Neural progenitor cell (in vitro differentiated cells): Measurements from ENCODE around the gene FLACC1. TPM values are rescaled to one million over a fixed set of nuclear protein-coding genes. Genes with fewer than 3 reads are reported as not detected.

ENCODE experiments used
- DNase-seq: peaks from one replicate; pipeline ENCODE4 v3.0.0-alpha.2; 2016; ENCODE audit warnings: low spot score
- H2AFZ ChIP-seq: fragments of 200-600 bp; sonication (generic); replicated peaks from 2 replicates; pipeline ENCODE4 v1.6.1; 2016; ENCODE audit warnings: antibody characterized with exemption
- H3F3A ChIP-seq: fragments of 200-600 bp; sonication (generic); 2 replicates; pipeline ENCODE4 v1.6.1; 2016; ENCODE audit warnings: antibody characterized with exemption, low read depth
- H3K27ac ChIP-seq: fragments of 200-600 bp; sonication (generic); 2 replicates; pipeline ENCODE4 v1.5.1; 2016; ENCODE audit warnings: mild to moderate bottlenecking
- H3K27me3 ChIP-seq: fragments of 200-600 bp; sonication (generic); 2 replicates; pipeline ENCODE4 v1.6.1; 2016; ENCODE audit warnings: mild to moderate bottlenecking, moderate library complexity
- H3K36me3 ChIP-seq: fragments of 200-600 bp; sonication (generic); 2 replicates; pipeline ENCODE4 v1.5.1; 2016
- H3K4me1 ChIP-seq: fragments of 200-600 bp; sonication (generic); 2 replicates; pipeline ENCODE4 v1.6.1; 2016; ENCODE audit warnings: mixed run types
- H3K4me2 ChIP-seq: fragments of 200-600 bp; sonication (generic); 2 replicates; pipeline ENCODE4 v1.6.1; 2016
- H3K4me3 ChIP-seq: fragments of 200-600 bp; sonication (generic); 2 replicates; pipeline ENCODE4 v1.5.1; 2016
- H3K79me2 ChIP-seq: fragments of 200-600 bp; sonication (generic); 2 replicates; pipeline ENCODE4 v1.6.1; 2016; ENCODE audit warnings: low read depth
- H3K9ac ChIP-seq: fragments of 200-600 bp; sonication (generic); 2 replicates; pipeline ENCODE4 v1.6.1; 2016
- H3K9me3 ChIP-seq: fragments of 200-600 bp; sonication (generic); 2 replicates; pipeline ENCODE4 v1.5.1; 2016; ENCODE audit warnings: low read depth
- H4K20me1 ChIP-seq: fragments of 200-600 bp; sonication (generic); 2 replicates; pipeline ENCODE4 v1.6.1; 2016; ENCODE audit warnings: low read depth
- H3K27ac Mint-ChIP-seq: 3 replicates; pipeline ENCODE4 v1.8.0; 2021; ENCODE audit warnings: mixed read lengths
- H3K27me3 Mint-ChIP-seq: 2 replicates; pipeline ENCODE4 v1.8.0; 2022; ENCODE audit warnings: low read depth, mild to moderate bottlenecking, inconsistent platforms, moderate library complexity, mixed read lengths; ENCODE audit not compliant: insufficient read depth
- H3K36me3 Mint-ChIP-seq: 3 replicates; pipeline ENCODE4 v1.8.0; 2021; ENCODE audit warnings: mixed read lengths
- H3K4me1 Mint-ChIP-seq: 3 replicates; pipeline ENCODE4 v1.8.0; 2021; ENCODE audit warnings: mixed read lengths
- H3K4me3 Mint-ChIP-seq: 3 replicates; pipeline ENCODE4 v1.8.0; 2021; ENCODE audit warnings: mild to moderate bottlenecking, moderate library complexity, mixed read lengths
- H3K9me3 Mint-ChIP-seq: 3 replicates; pipeline ENCODE4 v1.8.0; 2020; ENCODE audit warnings: mixed read lengths
- CTCF ChIP-seq: fragments of 200-600 bp; sonication (generic); IDR thresholded peaks from 2 replicates; pipeline ENCODE4 v1.5.1; 2017; ENCODE audit warnings: antibody characterized with exemption, mild to moderate bottlenecking
- EZH2 ChIP-seq: fragments of 200-600 bp; sonication (generic); IDR thresholded peaks from 2 replicates; pipeline ENCODE4 v1.6.1; 2017; ENCODE audit warnings: antibody characterized with exemption, mild to moderate bottlenecking, moderate library complexity
- EZH2phosphoT487 ChIP-seq: fragments of 200-600 bp; sonication (generic); IDR thresholded peaks from 2 replicates; pipeline ENCODE4 v1.6.1; 2017; ENCODE audit warnings: antibody characterized with exemption
- total RNA-seq: library from RNA; depleted of rRNA; stranded (reverse); fragments of >200 nt; gene quantifications from 2 replicates; pipeline ENCODE4 v1.2.3, GENCODE V29; 2015; ENCODE audit warnings: low replicate concordance

The FLACC1 gene
- not detected in 2 replicates for total RNA-seq

- Mint-ChIP-seq H3K36me3 (peaks cover under 1% of the 10 kb centered on the region), H3K9me3 (no peaks in the 10 kb centered on the region), H3K4me3 (no peak within 1 kb of the TSS), H3K4me1 (peaks cover 7% of the 10 kb centered on the region), H3K27ac (peak within 1 kb of the TSS; percentile 78), H3K27me3 (peaks cover 2% of the 10 kb centered on the region)
- H3K9me3 ChIP-seq = no peaks in the 10 kb centered on the region
- H4K20me1 ChIP-seq = no peaks in the 10 kb centered on the region
- H3K27ac ChIP-seq = no peak within 1 kb of the TSS
- no peaks in the 10 kb centered on the region for H3F3A ChIP-seq
- no peaks in the 10 kb centered on the region for H3K79me2 ChIP-seq
- no peaks in the 10 kb centered on the region for H3K27me3 ChIP-seq
- H3K9ac ChIP-seq = no peak within 1 kb of the TSS
- peak; percentile 65 for DNase-seq
- H3K36me3 ChIP-seq = no peaks in the 10 kb centered on the region
- H3K4me1 ChIP-seq = no peaks in the 10 kb centered on the region
- no peak within 1 kb of the TSS for H3K4me2 ChIP-seq
- TF ChIP-seq EZH2phosphoT487 = no peak
- TF ChIP-seq EZH2 = no peak
- TF ChIP-seq CTCF = no peak
- H2AFZ ChIP-seq = peak within 1 kb of the TSS; percentile 75
- H3K4me3 ChIP-seq = no peak within 1 kb of the TSS
Measured at GRCh38 chr2:201357221-201357620, at the start of gene FLACC1. Gene FLACC1, minus strand, starts transcription at chr2:201357345. Its CDS starts 5,941 bp downstream, at chr2:201351404.

GRCh38 chr2:201406077-201406662 lies 49.0 kb upstream of the FLACC1 start:
- no peak overlapping the region for H3K4me3 Mint-ChIP-seq
- no peaks in the 10 kb centered on the region for H3K36me3 ChIP-seq
- H3K4me2 ChIP-seq = no peak overlapping the region
- H3K9ac ChIP-seq = no peak overlapping the region
- H2AFZ ChIP-seq = no peak overlapping the region
- H3F3A ChIP-seq = no peaks in the 10 kb centered on the region
- H3K36me3 Mint-ChIP-seq = no peaks in the 10 kb centered on the region
- TF ChIP-seq CTCF = no peak
- no peak for TF ChIP-seq EZH2
- no peak for TF ChIP-seq EZH2phosphoT487
- H3K27ac Mint-ChIP-seq = no peak overlapping the region
- peaks cover 12% of the 10 kb centered on the region for H3K4me1 ChIP-seq
- H3K9me3 Mint-ChIP-seq = no peaks in the 10 kb centered on the region
- H3K4me3 ChIP-seq = no peak overlapping the region
- no peaks in the 10 kb centered on the region for H3K79me2 ChIP-seq
- no peaks in the 10 kb centered on the region for H3K27me3 Mint-ChIP-seq
- H3K9me3 ChIP-seq = no peaks in the 10 kb centered on the region
- peaks cover 4% of the 10 kb centered on the region for H3K4me1 Mint-ChIP-seq
- H4K20me1 ChIP-seq = no peaks in the 10 kb centered on the region
- no peak for DNase-seq
- no peak overlapping the region for H3K27ac ChIP-seq
- H3K27me3 ChIP-seq = no peaks in the 10 kb centered on the region

- H3K9ac ChIP-seq = no peak overlapping the region
- no peak for TF ChIP-seq EZH2
- TF ChIP-seq CTCF = no peak
- TF ChIP-seq EZH2phosphoT487 = no peak
- H3K4me3 Mint-ChIP-seq = no peak overlapping the region
Measured at GRCh38 chr2:201404699-201405280, 47.6 kb upstream of the FLACC1 start.

More at GRCh38 chr2:201404699-201405280, 47.6 kb upstream of the FLACC1 start:
- H3K4me1 Mint-ChIP-seq = peaks cover 4% of the 10 kb centered on the region
- H3K27ac ChIP-seq = no peak overlapping the region
- H3K36me3 Mint-ChIP-seq = no peaks in the 10 kb centered on the region
- H3K4me2 ChIP-seq = no peak overlapping the region
- no peaks in the 10 kb centered on the region for H3K79me2 ChIP-seq
- H3F3A ChIP-seq = no peaks in the 10 kb centered on the region
- H3K9me3 Mint-ChIP-seq = no peaks in the 10 kb centered on the region
- H3K4me1 ChIP-seq = peaks cover 12% of the 10 kb centered on the region
- no peaks in the 10 kb centered on the region for H3K9me3 ChIP-seq
- no peaks in the 10 kb centered on the region for H4K20me1 ChIP-seq
- H3K36me3 ChIP-seq = no peaks in the 10 kb centered on the region
- no peak overlapping the region for H3K27ac Mint-ChIP-seq
- H3K4me3 ChIP-seq = no peak overlapping the region
- no peaks in the 10 kb centered on the region for H3K27me3 Mint-ChIP-seq
- no peak for DNase-seq
- no peak overlapping the region for H2AFZ ChIP-seq
- no peaks in the 10 kb centered on the region for H3K27me3 ChIP-seq
